ENCODE data around the gene MPRIP.
"Not testable (repeated sequence)": the region's sequence is repeated elsewhere in the genome, so short reads cannot be mapped to it uniquely, and the experiment has no call there.

MPRIP gene

GRCh38 chr17:17013828-17014747, 28.2 kb upstream of the MPRIP start:
- DNase-seq (ENCODE audit: low read depth, low spot score): not testable (repeated sequence)

GRCh38 chr17:17014748-17015124, 27.5 kb upstream of the MPRIP start:
- peak; percentile 50 for DNase-seq (ENCODE audit: low read depth, low spot score)

DNA sequence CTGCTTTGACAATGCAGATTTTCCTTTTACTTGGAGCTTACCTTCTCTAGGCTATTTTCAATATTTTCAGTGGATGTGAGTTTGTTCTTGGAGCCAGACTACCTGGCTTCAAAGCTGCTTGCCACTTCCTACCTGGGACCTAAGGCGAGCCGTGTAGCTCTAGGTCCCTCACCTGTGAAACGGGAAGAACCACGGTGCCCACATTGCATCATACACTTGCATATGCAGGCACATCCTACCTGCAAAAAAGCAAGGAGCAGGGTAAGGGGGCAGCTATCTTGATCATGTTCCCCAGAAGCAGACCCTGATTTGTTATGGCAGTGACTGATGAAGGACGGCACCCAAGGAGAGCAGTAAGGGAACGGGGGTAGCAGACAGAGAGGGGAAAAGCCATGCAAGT, 27.0 kb upstream of the MPRIP start:
- no peak for DNase-seq (ENCODE audit: low read depth, low spot score)

- not testable (repeated sequence) for DNase-seq (ENCODE audit: low read depth, low spot score)
Measured at GRCh38 chr17:17016199-17017197, 25.8 kb upstream of the MPRIP start.

DNA sequence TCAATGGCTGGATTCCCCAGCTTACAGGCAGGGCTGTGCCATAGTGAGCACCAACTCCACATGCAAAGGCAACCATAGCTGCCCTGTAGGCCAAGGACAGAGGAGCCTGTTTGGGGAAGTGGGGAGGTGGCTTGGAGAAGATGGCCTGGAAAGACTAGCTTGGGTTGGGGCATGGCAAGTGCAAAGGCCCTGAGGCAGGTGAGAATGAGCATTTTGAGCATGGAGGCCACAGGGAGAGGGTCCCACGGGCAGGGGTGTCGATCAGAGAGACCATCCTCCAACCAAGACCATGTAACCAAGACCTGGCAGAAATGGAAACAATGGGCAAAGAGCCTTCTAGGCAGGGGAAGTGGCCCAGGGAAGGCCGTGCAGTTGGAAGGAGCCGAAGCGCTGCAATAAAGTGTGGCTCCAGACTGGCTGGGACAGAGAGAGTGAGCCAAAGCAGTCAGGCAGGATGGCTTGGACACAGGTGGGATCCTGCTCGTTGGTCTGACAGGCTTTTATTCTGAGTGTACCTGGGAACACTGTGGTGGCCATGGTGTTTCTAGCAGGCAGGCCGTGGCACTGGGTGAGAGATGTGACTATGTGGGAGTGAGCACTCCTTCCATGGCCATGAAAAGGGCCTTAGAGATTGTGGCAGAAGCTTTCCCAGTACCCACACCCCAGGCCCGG, 24.8 kb upstream of the MPRIP start:
- DNase-seq (ENCODE audit: low read depth, low spot score): no peak

GRCh38 chr17:17018021-17018441, 24.2 kb upstream of the MPRIP start:
- DNase-seq (ENCODE audit: low read depth, low spot score): no peak

DNA sequence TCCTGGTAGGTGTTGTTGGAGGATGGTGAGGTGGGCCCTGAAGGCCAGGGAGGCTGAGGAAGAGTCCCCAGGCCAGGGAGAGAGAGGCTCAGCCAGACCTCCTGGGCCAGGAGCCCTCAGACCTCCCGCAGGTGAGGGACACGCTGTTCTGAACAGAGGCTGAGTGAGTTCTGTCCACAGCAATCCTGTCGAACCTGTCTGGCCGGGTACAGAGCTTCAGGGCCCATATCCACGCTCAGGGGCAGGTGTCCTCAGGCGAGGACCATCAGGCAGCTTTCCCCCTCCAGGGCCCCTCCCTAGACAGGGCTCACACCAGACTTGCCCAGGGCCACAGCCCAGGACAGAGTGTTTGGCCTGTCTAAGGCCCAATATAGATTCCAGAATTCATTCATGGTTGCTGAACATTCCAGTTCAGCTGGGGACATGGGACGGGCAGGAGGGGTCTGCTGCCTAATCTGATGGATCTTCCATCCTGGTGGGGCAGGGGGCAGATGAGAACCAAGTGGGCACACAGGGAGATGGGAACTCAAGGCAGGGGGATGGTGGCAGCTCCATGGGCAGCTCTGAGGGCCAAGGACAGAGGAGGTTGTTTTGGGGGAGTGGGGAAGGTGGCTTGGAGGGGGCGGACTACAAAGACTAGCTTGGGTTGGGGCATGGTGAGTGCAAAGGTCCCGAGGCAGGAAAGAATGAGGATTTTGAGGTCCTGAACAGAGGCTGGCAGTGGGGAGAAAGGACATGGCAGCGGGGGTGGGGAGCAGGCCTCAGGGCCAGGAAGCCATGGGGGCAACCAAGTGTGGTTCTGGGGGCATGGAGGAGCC, 23.4 kb upstream of the MPRIP start:
- DNase-seq (ENCODE audit: low read depth, low spot score): no peak

DNA sequence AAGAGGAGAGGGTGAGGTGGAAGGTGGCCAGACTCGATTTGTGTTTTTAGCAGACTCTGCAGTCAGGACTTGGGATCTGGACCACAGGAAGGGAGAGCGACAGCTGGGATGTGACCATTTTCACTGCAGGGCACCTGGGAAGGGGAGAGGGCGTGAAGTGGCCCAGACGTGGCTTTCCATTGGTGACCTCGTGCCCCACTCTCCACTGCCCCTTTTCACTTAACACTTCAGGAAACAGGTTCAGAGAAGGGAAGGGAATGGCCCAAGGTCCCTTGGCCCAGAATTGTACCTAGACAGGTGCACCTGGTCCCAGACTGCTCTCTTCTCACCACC, 22.9 kb upstream of the MPRIP start:
- DNase-seq (ENCODE audit: low read depth, low spot score): no peak

GRCh38 chr17:17019891-17020456, 22.3 kb upstream of the MPRIP start:
- DNase-seq (ENCODE audit: low read depth, low spot score): no peak

GRCh38 chr17:17020821-17021193, 21.4 kb upstream of the MPRIP start:
- DNase-seq (ENCODE audit: low read depth, low spot score): no peak

DNA sequence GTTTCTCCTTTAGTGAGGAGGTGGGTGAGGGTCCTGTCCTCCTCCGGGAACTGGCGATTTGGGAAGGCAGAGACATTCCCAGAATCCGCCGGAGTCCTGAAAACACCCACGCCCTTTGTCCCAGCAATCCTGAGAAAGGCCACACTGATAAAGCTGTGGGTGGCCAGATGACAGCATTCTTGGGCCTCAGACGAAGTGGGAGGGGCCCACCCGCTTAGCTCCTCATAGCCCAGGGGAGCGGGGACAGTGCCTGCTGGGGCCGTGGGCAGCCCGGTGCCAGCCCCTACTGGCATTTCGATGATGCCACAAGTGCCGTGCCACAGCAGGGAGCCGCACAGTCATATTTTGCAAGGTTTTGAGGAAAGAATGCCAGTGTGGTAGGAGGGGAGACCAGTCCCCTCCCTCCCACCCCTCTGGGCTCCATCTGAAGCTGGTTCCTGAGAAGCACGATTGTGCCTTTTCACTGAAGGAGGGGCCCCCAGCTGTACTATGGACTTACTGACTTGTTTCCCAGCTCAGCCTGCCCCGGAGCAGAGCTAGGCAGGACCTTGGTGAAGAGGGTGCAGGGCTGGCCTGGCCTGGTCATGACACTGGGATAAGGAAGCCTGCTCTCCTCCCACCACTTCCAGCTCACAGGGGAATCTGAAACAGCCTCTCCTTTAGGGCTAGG, 20.9 kb upstream of the MPRIP start:
- peak; percentile 82 for DNase-seq (ENCODE audit: low read depth, low spot score)

DNA sequence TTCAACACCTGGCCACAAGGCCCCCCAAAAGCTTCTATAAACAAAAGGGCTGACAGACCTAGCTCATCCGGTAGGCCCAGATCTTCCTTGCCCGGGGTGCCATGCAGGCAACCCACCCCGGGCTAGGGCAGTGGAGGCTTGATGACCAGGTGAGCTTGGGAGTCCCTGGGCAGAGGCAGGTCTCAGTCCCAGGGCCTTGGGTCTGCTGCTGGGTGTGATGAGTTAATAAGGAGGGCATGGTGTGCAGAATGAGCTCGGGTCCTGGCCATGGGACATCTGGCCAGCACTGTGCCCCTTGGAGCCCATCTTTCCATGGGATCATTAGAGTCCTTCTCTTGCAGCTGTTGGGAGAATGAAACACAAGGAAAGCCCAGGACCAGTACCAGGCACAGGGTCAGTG, 20.2 kb upstream of the MPRIP start:
- no peak for DNase-seq (ENCODE audit: low read depth, low spot score)

DNA sequence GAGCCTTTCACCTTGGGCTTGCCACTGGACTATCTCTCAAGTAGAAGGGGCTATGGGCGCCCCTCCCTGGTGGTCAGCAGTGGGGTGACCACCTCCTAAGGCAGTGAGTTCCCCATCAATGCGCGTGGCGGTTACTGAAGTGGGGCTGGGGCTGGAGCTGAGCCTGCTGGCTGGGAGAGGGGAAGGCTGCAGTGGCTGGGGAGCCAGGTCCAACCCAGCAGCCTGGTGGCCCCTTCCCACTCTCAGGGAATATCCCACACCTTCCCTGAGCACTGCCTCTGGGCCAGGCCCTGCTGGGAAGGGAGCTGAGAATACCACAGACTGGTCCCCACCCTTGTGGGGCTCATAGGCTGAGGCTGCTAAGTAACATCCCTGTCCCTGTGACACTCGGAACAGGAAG, 19.8 kb upstream of the MPRIP start:
- no peak for DNase-seq (ENCODE audit: low read depth, low spot score)

DNA sequence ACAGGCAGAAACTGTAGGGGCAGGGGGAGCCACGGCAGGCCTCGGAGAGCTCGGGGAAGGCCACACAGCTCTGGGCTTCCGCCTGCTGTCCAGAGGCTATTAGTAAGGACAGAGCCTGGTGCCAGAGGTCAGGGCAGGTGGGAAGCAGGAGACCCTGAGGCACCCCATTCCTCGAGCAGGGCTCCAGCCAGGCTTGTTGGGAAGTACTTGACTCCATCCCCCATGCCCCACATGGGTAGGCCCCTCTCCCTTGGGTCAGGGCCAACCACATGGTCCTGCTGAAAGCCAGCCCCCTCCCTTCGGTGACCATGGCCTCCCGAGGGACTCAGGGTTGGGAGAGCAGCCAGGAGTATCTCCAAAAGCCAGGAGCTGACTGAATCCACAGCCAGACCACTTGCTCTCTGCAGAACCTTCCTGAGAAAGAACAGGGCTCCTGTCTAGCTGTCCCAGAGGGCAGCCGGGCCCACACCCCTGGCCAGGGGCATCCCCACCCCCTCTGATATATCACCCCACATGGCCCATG, 17.4 kb upstream of the MPRIP start:
- DNase-seq (ENCODE audit: low read depth, low spot score): no peak

DNA sequence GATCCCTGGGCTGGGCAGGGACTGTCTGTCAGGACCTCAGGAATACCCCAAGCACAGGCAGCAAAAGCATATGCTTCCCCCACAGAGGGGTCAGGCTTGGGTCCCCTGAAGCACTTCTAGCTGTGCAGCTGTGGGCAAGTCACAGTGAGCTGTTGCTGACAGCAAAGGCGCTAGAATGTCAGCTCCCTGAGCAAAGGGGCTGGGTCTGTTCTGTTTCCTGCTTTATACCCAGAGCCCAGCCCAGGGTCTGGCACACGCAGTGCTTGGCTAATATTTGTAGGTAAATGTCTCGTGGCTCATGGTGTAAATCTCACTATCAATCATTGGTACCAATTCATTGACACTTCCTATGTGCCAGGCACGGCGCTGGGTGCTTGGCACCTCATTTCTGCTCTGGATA, 16.6 kb upstream of the MPRIP start:
- DNase-seq (ENCODE audit: low read depth, low spot score): no peak

DNA sequence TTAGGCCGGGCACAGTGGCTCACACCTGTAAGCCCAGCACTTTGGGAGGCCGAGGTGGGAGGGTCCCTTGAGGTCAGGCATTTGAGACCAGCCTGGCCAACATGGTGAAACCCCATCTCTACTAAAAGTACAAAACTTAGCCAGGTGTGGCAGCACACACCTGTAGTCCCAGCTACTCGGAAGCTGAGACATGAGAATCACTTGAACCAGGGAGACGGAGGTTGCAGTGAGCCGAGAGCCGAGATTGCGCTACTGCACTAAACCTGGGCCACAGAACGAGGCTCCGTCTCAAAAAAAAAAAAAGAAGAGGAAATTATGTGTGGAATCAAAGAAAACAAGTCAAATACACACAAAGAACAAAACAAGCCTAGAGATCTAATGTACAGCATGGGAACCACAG, 16.1 kb upstream of the MPRIP start:
- DNase-seq (ENCODE audit: low read depth, low spot score): no peak

DNA sequence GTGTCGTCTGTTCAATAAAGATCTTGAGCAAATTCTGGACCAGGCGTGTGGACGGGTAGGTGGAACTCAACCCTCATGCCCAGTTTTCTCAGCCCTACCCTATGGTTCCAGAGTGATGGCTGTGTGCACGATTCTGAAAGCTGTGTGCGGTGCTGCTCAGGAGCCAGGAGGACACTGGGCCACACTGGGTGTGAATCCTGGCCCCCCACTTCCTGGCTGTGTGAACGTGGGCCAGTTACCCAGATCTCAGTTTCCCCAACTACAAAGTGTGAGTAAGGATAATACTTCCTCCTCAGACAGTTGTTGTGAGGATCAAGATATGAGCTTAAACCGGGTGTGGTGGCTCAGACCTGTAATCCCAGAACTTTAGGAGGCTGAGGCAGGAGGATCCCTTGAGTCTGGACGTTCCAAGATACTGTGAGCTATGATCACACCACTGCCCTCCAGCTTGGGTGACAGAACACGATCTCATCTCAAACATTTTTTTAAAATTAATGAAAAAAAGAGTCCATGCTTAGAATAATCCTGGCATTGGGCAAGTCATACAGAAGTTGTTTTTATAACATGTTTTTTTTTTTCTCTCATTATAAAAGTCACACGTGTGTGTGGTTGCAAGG, 14.7 kb upstream of the MPRIP start:
- DNase-seq (ENCODE audit: low read depth, low spot score): no peak

GRCh38 chr17:17028059-17028877, 14.0 kb upstream of the MPRIP start:
- peak; percentile 84 for DNase-seq (ENCODE audit: low read depth, low spot score)
